GM21529 (cell line): Measurements from ENCODE around the gene BMPR2.

ENCODE experiments used
- ATAC-seq: cut with Tn5 transposase; IDR thresholded peaks from one replicate; pipeline ENCODE4 v1.9.1; 2021; ENCODE audit not compliant: unreplicated experiment

Gene BMPR2

GRCh38 chr2:202588647-202589581 lies 212.8 kb downstream of the BMPR2 start:
- ATAC-seq: peak; percentile 90

- no peak for ATAC-seq
Observed at GRCh38 chr2:202589582-202589949, 213.4 kb downstream of the BMPR2 start.

GRCh38 chr2:202592566-202592965 lies 216.4 kb downstream of the BMPR2 start:
- no peak for ATAC-seq

GRCh38 chr2:202599105-202599504 lies 223.0 kb downstream of the BMPR2 start:
- ATAC-seq: no peak

DNA sequence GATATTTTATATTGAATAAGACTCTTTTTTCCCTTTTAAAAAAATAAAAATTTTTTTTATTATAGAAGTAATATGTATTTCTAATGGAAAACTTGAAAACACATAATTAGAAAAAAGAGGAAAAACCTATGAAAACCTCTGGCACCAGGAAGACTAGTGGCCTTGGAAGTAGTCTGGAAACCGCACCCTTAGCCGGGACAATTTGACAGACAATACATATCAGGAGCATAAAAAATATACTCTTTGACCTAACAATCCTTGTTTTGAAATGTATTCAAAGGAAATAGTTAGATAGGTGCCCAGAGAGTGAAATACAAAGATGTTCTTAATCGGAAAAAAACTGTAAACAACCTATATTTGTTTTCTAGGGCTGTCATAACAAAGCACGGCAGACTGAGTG lies 223.8 kb downstream of the BMPR2 start:
- ATAC-seq: no peak

- ATAC-seq: no peak
Observed at GRCh38 chr2:202604699-202605098, 228.6 kb downstream of the BMPR2 start.

- no peak for ATAC-seq
Observed at GRCh38 chr2:202605174-202605573, 229.0 kb downstream of the BMPR2 start.

GRCh38 chr2:202608142-202608852 lies 232.2 kb downstream of the BMPR2 start:
- ATAC-seq: peak; percentile 38

GRCh38 chr2:202609381-202610145 lies 233.4 kb downstream of the BMPR2 start:
- peak; percentile 88 for ATAC-seq

DNA sequence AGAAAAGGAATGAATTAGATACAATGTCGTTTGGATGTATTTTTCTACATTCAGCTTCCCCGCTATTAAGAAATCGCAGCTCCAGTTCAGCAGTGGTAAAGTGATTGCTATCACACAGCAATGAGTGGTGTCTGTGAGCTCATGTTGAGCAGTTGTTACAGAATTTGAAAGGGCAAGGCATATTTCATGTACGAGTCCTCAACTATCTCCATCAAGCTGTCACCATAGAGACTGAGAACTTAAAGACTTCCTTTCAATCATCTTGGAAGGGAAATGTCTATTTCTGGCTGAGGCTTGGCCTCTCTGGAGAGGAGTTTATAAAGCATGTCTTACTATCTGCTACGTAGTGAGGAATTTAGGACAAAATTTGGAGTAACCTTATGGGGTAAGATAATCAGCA lies 234.3 kb downstream of the BMPR2 start:
- no peak for ATAC-seq

GRCh38 chr2:202612145-202612544 lies 236.0 kb downstream of the BMPR2 start:
- ATAC-seq: no peak

- no peak for ATAC-seq
Observed at GRCh38 chr2:202613479-202613878, 237.4 kb downstream of the BMPR2 start.
